NCI-H1092 (cell line): Measurements from ENCODE around the gene LRRTM1.

Experiments
- DNase-seq: peaks from one replicate; lab custom pipeline; 2025; lab: John Stamatoyannopoulos, UW

Gene LRRTM1

DNA sequence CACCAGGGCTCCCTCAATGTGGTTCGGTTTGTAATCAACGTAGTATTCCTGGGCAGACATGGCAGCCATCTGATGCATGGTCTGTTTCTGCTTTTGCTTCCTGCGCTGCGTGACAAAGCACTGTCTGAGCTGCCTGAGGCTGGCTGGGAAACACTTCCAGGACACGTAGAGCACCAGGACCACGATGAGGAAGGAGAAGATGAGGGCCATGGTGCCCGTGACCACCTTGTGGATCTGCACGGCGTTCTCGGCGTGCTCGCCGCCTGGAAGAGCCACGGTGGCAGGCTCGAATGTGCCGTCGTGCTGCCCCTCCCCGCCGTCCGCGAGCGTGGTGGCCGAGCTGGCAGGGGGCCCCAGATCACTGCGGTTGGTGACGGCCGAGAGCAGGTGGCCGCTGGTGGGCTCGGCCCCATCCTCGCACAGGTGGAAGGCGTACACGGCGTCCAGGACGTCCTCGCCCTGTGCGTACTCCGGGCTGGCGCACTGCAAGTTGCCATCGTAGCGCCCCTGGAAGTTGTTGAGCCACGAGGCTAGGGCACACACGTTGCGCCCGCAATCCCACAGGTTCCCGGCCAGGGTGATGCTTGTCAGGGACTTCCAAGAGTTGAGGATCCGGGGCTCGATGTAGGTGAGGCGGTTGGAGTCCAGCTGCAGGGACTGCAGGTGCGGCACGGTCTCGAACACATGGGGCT lies 2.1 kb downstream of the LRRTM1 start:
- no peak for DNase-seq

DNA sequence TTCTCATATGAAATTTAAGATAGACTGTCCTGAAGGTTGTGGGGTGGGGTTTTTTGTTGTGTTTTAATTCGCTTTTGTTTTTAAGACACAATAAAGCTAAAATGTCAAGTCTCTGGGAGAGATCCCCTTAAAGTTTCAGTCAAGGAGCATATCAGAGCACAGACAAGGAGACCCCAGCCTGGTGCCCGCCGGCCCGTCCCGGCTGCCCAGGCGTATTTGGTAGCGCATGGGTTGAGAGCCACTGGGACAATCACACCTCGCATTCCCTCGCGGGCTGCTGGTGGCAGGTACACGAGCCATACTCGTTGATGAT lies 2.6 kb downstream of the LRRTM1 start:
- DNase-seq, result no peak

DNA sequence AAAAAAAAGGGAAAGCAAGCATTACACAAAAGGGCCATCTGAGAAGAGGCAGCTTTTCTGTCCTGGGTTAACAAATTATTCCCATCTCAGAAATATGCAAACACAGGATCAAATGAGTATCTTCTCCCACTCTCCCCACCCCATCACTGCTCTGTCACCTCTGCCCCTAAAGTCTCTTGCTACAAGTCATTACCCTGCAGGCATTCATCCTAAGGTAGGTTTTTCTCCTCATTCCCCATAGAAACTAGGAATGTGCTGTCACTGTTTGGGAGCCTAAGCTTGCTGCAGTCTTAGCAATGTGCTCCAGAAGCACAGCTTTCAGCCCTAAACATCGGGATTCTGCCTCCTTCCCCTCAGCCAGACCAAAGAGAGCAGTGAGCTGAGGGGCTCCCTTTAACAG lies 3.6 kb downstream of the LRRTM1 start:
- no peak for DNase-seq

DNA sequence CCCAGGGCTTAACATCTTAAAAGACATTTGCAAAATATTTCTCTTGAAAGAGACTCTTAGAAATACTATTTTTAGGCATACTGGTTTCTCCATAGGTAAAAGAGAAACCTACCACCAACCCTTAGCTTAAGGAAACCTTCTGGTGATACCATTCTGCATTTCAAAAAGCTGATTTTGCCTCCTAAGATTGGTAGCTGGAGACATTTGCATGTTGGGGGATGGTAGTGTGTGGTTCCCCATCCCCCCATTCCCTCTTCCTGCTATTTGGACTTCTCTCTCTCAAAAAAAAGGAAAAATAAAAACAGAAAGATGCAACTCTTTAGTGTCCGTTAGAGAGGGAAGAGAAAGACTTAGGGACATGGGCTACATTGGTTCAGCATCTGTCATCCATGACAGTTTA lies 4.2 kb downstream of the LRRTM1 start:
- no peak for DNase-seq

GRCh38 chr2:80299661-80300060 lies 4.9 kb downstream of the LRRTM1 start:
- no peak for DNase-seq

DNA sequence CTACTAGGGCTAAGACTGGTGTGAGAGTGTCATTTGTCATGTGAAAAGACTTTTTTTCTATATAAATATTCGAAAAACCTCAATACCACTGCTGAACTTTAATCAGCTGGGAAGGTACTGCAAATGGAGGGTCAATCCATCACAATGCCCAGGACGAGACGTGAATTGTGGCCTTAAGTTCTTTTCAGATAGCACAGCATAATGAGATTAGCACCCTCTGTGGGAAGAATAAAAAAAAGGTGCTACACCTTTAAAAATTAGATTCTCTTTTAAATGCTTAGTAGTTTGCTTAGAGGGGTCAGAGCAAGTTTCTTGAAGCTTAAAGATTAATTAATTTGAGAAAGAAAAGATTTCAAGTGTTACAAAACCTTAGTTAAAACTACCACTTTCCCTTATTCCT lies 5.6 kb downstream of the LRRTM1 start:
- no peak for DNase-seq

- DNase-seq, result no peak
Measured at GRCh38 chr2:80293039-80293438, 11.5 kb downstream of the LRRTM1 start.

GRCh38 chr2:80292474-80292873 lies 12.1 kb downstream of the LRRTM1 start:
- no peak for DNase-seq

DNA sequence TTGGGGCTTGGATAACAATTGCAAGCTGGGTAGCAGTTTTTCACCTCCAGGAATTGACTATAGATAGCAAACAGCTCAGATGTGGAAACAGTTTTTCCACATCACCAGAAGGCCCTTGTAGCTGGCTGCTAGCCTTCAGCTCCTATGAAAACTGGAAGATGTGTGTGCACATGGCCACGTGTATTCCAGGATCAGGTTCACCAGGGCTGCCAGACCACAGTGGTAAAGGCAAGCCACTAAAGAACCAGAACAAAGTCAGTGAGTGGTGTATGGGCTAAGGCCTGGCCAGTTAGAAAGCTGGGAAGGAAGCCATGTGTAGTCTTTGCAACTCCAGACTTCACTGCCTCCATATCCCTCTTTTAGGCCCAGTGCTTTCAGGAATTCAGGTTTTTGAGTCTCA lies 12.9 kb downstream of the LRRTM1 start:
- DNase-seq, result no peak

DNA sequence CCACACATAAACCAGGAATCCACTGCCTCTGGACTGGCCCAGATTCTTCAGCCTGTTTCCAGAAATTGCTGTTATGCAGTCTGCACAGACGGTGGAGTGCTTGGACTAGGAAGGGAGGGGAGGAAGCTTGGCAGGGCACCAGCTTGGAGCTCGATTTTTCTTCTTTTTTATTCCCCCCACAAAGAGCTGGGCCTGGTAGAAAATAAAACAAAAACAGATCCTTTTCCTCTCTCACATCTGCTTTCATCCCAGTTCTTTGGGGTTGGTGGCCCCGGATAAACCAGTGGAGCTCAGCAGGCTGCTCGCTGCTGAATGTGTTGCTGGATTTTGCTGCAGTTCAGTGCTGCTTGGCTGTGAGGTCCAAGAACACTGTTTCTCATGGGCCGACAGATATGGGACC lies 16.0 kb downstream of the LRRTM1 start:
- no peak for DNase-seq

DNA sequence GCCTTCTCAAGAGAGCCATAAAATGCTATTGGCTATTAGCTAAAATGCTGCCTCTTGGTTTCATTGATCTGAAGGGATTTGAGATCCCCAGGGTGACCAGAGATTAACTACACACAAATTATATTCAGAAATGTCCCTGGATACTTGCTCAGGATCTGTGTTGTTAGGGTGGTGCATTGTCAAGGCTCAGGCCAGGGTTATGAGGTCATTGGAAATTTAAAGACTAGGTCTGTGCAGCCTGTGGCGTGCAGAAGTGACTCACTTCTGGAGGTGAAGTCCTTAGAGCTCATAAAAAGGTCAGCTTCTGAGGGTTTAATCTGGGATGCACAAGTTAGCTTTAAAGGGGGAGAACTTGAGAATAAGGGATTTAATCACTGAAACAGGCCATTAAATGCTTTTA lies 23.5 kb downstream of the LRRTM1 start:
- no peak for DNase-seq

- no peak for DNase-seq
Measured at GRCh38 chr2:80280598-80280997, 24.0 kb downstream of the LRRTM1 start.

- DNase-seq, result no peak
Measured at GRCh38 chr2:80269806-80270205, 34.7 kb downstream of the LRRTM1 start.

DNA sequence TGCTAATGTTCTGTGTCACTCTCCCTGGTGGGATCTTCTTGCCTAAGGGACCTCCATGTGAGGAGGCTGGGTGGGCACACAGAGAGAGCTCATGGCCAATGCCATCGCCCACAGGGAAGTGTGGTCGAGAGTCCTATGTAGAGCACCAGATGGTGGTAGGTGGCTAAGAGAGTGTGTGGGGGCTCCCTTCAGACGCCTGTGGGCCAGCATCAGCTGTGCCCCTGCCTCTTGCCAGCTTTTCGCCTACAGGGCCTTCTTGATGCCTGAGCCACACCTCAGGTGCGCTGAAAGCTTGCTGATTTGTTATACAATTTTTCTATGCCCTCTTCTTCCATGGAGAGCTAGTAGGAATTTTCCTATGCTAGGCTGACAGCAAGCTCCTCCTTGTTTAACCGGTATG lies 38.3 kb downstream of the LRRTM1 start:
- DNase-seq, result no peak

GRCh38 chr2:80259292-80259691 lies 45.3 kb downstream of the LRRTM1 start:
- no peak for DNase-seq

DNA sequence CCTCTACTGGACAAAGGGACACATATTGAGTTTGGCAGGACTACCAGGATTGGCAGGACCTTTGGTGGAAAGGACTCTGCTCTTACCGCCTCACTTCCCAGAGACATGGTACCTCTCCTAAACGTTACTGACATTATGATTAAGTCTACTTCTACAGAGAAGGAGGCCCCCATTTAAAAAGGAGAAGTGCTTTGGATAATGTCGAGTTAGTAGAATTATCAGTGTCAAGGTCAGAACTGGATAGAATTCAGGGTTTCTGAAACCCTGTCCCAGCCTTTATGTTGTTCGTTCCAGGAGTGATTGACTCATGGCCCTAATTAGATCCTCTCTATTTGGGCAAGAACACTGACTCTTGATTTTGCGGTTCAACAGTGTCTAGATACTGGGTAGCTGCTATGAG lies 45.8 kb downstream of the LRRTM1 start:
- DNase-seq, result no peak

DNA sequence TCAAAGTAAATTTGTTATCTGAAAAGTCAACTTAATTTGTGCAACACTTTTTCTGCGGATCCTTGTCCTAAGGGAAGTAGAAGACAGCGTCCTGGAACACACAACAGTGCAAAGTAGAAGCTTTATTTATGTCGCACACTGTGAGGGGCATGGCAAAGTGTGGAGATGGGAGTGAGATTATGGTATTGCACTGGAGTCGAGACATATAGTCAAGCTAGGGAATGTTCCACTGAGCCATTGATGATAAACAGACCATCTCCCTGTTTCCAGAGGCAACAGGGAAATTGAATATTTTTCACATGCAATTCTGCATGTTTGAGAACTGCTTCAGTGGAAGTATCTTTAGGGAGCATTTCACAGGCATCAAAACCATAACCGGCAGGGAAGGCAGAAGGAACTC lies 46.2 kb downstream of the LRRTM1 start:
- DNase-seq, result no peak

DNA sequence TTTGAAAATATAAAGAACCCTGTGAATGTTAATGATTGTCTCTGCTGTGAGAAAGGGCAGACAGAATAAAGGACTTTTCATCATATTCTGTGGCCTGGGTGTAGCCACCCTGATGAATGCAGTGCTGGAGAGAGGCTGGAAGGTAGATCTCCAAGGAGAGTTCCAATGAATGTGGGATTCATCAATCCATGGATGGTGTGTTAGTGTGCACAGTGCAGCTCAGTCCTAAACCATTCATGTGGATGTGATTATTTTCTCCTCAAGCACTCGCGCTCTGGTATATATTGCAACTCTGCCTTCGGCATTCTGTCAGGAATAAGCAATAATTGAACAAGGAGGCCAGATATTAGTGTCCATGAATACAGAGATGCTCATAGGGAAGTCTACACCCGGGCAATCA lies 47.1 kb downstream of the LRRTM1 start:
- DNase-seq, result no peak

DNA sequence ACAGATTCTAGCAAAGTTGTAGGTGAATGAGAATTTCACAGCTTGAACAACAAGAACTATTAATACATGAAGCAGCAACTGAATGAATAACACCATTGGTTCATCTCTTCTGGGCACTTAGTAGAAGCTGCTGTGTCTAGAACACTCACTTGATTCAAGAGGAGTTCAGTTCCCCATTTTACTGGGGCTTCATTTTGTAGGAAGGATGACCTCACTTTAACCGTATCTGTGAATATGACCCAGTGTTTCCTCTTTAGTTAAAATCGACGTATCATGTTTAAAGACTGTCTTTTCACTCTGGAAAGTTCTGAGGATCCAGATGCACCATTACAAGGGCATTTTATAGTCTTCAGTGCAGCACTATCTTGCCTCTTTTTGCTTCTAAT lies 47.8 kb downstream of the LRRTM1 start:
- DNase-seq, result no peak

DNA sequence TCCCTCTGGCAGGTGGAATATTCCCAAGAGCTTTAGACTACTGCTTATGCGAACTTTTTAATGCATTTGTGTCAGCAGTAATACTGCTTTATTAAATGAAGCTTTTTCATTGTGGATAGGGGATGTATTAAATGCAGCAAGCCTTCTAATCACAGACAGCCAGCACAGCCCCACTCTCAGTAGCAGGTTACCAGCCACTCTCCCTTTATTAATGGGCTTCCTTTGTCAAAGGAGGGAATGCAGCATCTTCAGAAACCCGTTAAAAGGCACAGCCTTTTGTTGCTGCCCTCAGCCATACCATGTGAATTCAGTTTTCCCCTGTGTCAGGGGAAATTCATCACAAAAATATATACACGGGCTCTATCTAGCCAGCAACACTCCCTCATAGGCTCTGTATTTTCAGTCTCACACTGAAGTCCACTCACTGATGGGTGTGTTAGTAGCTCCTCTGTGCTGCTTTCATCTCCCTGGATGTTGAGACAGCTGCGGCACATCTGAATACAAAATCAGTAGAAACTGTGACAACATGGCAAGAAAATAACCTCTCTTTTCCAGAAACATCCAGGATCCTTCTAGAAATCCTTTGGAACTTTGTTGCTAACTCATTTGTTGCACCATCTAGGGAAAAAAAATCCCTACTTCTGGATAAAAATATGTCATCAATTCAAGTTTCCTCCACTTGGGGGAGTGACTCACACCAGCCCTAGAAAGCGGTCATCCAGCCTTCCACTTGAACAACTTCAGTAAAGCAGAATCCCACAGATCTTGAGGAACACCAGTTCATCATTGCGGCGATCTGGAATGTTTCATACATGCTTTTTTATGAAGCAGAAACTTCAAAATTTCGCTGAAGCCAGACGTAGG lies 48.4 kb downstream of the LRRTM1 start:
- DNase-seq, result no peak

DNA sequence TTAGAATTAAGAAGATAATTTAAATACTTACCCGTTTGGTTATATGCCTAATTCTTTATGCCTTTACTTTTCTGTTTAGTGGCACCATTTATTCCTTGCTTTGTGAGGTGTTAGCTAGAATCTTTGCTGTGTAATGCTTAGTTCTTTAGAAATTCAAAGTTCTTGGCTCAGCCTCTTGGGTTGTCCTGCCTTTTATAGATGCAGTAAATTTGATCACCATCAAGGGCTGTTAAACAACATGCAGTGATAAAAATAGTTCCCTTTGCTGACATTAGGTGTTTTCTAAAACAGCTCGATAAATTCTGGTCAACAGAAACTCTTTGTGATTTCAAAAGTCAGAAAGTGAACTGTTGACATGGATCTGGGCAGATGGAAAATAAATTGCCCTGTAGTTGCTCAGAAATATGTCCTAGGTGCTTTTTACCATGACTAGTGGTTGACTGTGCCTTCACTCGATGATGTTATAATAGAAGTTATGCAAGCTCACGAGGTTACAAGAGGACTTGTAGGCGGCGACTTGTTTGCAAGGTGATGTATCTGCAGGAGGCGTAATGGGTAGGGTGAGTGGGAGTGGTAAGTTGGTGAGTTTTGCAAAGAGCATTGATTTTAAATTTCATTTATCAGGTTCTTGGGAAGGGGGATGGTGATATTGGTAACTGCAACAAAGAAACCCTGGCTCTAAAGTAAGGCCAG lies 52.1 kb downstream of the LRRTM1 start:
- no peak for DNase-seq
